GM20000 (cell line): ENCODE results near the gene ABTB1.

Experiments used
- DNase-seq: peaks from one replicate; pipeline ENCODE4 v3.0.0; 2012; ENCODE audit warnings: low spot score
- TF ChIP-seq, protein P1 (sequence below): IDR thresholded peaks from 2 replicates; pipeline ENCODE4 v1.5.1; 2012; ENCODE audit warnings: mild to moderate bottlenecking, control low read depth; ENCODE audit errors: extremely low read depth, missing control alignments

The ABTB1 gene

DNA sequence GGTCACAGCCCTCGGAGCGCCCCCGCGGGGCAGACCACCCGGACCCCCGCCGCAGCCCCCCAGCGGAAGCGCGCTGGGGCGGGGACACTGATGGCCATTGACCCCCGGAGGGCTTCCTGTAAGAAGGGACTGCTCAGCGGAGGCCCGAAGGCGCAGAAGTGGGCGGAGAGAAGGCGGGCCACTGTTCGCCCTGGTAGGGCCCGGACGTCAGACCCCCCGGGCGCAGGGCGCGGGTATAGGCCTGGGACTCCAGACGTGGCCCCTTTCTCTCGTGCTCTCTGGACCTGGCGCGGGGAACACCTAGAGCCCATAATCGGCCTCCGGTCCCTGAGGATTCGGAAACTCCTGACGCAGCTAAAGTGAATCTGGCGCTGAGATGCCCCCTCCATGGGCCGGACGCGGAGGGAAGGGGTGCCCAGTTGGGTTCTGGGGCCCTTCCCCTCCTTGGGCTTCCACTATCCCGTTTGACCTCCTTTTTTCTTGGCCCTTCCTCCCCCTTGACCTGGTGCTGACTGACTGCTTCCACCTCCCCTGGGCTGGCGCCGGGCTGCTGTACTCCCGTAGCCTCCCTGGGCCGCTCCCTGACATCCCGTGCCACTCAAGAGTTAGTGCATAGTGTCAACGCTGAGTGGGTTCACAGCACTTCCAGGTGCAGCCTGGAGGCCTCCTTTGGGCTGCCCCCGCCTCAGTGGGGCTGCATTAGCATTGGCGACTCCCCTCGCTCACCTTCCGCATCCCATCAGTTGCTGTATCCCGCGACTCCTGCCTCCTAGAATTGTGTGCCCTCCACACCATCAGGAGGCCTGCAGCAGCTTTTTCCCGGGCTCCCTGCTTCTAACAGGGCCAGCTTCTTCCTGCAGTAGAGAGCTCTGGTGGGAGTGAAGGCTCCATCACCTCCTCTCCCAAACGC lies 694 bp downstream of the ABTB1 start:
- TF ChIP-seq, protein P1, sequence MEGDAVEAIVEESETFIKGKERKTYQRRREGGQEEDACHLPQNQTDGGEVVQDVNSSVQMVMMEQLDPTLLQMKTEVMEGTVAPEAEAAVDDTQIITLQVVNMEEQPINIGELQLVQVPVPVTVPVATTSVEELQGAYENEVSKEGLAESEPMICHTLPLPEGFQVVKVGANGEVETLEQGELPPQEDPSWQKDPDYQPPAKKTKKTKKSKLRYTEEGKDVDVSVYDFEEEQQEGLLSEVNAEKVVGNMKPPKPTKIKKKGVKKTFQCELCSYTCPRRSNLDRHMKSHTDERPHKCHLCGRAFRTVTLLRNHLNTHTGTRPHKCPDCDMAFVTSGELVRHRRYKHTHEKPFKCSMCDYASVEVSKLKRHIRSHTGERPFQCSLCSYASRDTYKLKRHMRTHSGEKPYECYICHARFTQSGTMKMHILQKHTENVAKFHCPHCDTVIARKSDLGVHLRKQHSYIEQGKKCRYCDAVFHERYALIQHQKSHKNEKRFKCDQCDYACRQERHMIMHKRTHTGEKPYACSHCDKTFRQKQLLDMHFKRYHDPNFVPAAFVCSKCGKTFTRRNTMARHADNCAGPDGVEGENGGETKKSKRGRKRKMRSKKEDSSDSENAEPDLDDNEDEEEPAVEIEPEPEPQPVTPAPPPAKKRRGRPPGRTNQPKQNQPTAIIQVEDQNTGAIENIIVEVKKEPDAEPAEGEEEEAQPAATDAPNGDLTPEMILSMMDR: no peak
- peak; percentile 71 for DNase-seq

DNA sequence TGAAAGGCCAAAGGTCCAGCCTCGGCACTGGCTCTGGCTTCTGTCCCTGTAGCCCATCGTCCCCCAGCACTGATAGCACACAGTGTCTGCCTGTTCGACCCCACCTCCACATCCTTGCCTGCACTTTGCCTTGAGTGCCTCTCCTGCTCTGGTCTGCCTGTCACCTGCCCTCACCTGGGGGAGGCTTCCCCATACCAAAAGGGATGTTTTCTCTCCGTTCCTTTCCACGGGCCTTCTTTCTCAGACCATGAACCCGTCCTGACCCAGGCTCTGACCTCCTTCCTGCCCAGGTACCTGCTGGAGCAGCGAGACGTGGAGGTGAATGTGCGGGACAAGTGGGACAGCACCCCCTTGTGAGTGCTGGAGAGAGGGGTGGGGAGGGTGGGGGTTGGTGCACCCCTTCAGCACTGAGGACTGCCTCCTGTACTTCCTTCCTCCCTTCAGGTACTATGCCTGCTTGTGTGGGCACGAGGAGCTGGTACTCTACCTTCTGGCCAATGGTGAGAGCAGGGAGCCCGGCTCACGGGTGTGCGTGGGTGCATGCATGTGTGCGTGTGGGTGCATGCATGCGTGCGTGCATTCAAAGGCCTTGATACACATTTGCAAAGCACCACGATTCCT lies 1.5 kb downstream of the ABTB1 start:
- no peak for DNase-seq
- TF ChIP-seq, protein P1: no peak

DNA sequence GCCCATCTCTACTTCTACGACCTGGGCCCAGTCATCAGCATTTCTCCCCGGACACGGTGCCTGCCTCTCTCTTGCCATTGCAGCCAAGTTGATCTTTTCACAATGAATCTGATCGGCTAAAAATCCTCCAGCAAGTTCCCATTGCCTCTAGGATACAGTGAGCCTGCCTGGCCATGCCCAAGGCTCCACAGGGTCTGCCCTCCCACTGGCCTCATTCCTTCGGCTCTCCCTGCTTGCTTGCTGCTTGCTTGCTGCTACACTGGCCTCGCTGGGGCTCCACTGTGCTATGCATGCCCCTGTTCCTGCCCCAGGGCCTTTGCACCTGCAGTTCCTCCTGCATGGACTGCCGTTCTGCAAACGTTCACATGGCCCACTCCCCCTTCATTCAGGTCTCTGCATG lies 2.0 kb downstream of the ABTB1 start:
- TF ChIP-seq, protein P1: no peak
- no peak for DNase-seq

DNA sequence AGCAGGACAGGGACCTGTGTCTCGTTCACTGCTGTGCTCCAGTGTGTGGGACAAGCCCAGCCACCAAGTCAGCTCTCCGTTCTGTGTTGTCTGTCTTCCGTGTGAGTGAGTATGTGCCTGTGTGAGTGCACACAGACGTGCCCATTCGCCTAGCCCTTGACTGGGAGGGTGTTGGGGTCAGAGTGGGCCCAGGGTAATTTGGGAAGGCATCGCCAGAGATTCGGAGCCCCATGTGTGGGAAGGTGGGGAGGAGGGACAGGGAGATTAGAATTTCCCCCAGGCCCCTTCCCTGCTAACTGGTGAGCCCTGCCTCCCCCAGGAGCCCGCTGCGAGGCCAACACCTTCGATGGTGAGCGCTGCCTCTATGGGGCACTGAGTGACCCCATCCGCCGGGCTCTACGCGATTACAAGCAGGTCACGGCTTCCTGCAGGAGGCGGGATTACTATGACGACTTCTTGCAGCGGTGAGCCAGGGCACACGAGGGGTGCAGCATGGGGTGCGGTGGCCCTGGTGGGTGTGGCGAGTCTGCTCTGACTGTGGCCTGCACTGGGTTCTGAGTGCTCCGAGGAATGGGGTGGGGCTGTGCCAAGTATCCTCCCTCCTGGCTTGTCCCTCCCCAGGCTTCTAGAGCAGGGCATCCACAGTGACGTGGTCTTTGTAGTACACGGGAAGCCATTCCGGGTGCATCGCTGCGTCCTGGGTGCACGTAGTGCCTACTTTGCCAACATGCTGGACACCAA lies 3.1 kb downstream of the ABTB1 start:
- no peak for DNase-seq
- TF ChIP-seq, protein P1: no peak

DNA sequence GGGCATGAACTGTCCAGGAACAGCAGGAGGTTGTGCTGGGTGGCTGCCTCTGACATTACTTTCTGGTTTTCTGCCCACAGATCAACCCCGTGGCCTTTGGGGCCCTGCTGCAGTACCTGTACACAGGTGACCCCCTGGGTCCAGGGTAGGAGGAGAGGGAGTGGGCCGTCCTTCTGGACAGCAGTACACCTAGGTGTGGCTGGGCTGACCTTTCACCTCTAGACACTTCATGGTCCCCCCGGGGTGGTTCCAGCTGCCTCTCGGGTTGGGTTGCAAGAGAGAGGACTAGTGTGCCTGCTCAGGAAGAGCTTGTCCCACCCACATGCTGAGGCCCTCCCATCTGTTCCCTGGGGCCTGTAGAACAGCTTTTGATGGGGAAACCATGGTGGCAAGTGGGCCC lies 3.7 kb downstream of the ABTB1 start:
- no peak for DNase-seq
- TF ChIP-seq, protein P1: no peak

DNA sequence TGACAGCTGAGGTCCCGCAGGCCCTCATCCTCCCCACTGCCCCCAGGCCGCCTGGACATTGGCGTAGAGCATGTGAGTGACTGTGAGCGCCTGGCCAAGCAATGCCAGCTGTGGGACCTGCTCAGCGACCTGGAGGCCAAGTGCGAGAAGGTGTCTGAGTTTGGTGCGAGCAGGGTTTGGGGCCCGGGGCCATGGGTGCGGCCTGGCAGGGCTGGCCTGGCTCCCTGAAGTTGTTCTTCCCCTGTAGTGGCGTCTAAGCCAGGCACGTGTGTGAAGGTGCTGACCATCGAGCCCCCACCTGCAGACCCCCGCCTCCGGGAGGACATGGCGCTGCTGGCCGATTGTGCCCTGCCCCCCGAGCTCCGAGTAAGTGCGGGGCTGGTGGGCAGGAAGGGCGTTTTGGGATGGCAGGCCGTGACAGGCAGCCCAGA lies 4.2 kb downstream of the ABTB1 start:
- TF ChIP-seq, protein P1: no peak
- no peak for DNase-seq
